Astrocyte of the spinal cord (primary cell): ENCODE results near the gene BTAF1.

Source experiments
- DNase-seq: peaks from one replicate; pipeline ENCODE4 v3.0.0; 2011; ENCODE audit warnings: low read depth, low spot score
- H3K4me3 ChIP-seq: 2 replicates; pipeline ENCODE4 v1.5.1; 2011; ENCODE audit warnings: low read depth, mild to moderate bottlenecking, low read length, moderate library complexity
- in situ Hi-C: cut with HindIII; loops from 2 replicates; pipeline ENCODE4 v1.10.0; 2017; ENCODE audit warnings: low sequenced_read_pairs
- TF ChIP-seq, protein P1 (sequence below): IDR thresholded peaks from 2 replicates; pipeline ENCODE4 v1.5.1; 2012; ENCODE audit warnings: low read depth, mild to moderate bottlenecking, low read length, inconsistent platforms

BTAF1 gene

DNA sequence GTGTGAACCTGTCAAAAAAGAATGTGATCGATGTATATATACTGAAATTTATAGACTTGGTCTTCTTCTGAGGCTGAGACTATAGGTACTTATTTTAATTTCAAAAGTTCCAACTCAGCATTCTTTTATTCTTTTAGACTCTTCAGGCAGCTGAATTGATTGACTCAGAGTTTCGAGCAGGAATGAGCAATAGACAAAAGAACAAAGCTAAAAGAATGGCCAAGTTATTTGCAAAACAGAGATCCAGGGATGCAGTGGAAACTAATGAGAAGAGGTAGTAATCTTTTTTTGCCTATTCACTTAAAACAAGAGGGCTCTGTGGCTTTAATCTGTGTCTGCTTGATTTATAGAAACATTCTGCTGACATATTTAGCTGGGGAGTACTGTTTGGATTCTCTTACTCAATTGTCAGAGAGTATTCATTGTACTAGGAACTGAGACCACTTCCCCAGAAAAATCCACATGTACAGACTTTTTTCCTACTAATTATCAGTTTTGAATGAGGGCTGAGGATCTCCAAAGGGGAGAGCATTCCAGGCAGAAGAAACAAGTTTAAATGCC is 30.1 kb downstream of the BTAF1 start:
- TF ChIP-seq, protein P1, sequence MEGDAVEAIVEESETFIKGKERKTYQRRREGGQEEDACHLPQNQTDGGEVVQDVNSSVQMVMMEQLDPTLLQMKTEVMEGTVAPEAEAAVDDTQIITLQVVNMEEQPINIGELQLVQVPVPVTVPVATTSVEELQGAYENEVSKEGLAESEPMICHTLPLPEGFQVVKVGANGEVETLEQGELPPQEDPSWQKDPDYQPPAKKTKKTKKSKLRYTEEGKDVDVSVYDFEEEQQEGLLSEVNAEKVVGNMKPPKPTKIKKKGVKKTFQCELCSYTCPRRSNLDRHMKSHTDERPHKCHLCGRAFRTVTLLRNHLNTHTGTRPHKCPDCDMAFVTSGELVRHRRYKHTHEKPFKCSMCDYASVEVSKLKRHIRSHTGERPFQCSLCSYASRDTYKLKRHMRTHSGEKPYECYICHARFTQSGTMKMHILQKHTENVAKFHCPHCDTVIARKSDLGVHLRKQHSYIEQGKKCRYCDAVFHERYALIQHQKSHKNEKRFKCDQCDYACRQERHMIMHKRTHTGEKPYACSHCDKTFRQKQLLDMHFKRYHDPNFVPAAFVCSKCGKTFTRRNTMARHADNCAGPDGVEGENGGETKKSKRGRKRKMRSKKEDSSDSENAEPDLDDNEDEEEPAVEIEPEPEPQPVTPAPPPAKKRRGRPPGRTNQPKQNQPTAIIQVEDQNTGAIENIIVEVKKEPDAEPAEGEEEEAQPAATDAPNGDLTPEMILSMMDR: no peak
- no peak for DNase-seq
- in situ Hi-C loops: no loop called here
- no peak overlapping the region for H3K4me3 ChIP-seq

DNA sequence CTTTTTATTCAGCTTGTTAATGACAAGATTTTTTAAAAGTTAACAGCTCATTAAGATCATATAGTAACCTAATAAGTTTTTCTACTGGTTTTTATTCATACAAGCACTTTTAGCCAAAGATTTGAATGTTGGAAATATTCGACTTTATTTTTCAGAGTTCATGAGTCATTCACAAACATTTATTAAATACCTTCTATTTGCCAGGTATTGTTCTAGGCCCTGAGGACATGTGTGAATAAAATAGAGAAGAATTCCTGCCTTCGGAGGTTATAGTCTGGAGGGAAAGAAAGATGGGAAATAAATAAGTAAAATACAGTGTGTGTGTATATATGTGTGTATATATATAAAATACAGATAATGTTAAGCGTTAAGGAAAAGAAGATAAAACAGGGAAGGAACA is 31.5 kb downstream of the BTAF1 start:
- no peak overlapping the region for H3K4me3 ChIP-seq
- no peak for DNase-seq
- TF ChIP-seq, protein P1: no peak
- in situ Hi-C loops: no loop called here

DNA sequence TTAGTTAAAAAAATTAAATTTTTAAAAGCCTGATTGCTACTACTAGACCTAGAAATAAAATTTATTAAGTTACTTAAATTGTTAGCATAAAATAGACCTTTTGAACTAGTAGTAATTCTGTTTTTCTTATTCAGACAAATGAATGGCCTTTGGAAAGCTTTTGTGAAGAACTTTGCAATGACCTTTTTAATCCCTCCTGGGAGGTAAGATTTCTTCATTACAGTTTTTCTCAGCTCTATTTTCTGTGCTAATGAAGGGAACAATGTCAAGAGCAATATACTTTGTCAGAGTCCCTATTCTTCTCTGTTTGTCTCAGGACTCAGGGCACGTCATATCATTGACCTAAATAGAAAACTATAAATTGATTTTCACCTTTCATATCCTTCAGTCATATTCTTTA is 33.5 kb downstream of the BTAF1 start:
- in situ Hi-C loops: no loop called here
- TF ChIP-seq, protein P1: no peak
- DNase-seq: no peak
- no peak overlapping the region for H3K4me3 ChIP-seq

DNA sequence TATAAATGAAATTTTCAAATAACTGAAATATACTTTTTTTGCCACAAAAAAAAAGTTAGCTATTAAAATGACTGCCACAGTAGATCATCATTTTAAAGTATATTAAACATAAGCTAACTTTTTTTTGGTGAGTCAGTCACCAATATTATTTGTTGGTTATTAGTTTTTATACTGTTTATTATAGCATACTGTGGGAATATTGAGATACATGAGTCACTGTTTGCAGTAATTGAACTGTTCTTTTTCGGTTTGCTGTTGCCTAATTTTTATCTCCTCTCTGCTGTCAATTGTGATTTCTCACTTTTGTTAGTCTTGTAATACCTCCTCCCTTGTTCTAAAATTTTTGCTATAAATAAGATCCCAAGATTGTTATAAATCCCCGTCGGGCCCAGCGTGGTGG is 45.7 kb downstream of the BTAF1 start:
- no peak for DNase-seq
- in situ Hi-C loops: no loop called here

DNA sequence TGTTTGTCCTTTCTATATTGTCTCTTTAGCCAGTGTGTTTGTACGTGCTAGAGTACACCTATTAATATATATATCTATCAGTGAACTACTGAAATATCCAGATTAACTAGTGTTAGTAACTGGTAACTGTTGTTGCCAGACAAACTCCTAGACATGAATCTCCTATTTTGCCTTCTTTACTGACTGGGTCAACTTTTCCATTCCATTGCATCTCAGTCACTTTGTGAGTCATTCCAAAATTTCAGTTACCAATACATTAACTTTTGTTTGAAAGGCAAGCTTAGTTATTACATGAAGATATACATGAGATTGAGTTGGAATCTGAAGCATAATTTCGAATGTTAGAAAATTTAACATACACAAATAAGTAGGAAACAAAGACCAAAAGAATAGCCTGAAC is 51.4 kb downstream of the BTAF1 start:
- TF ChIP-seq, protein P1: no peak
- DNase-seq: peak; percentile 57
- in situ Hi-C loops: no loop called here
- no peak overlapping the region for H3K4me3 ChIP-seq

More for the DNA sequence above, 45.7 kb downstream of the BTAF1 start:
- TF ChIP-seq, protein P1: no peak
- no peak overlapping the region for H3K4me3 ChIP-seq

DNA sequence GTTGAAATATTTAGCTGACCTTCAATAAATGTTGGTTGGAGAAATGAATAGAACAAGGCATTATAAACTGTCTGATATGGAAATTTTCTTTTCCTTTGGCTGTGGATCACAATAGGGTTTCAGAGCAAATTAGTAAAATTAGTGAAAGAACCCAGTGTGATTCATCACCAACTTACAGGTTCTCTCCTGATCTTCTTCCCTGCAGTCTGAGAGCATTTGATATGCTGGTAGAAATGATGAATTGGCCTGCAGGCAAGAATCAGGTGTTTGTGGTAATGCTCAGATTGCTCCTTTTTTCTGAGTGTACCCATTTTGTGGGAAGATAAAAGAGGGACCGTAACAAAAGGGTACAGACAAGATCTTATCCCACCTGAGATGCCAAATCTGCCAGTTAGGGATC is 51.9 kb downstream of the BTAF1 start:
- H3K4me3 ChIP-seq: no peak overlapping the region
- TF ChIP-seq, protein P1: no peak
- in situ Hi-C loops: no loop called here
- DNase-seq: no peak
